ENCODE data around the gene SLC39A11. TPM values are rescaled to one million over a fixed set of nuclear protein-coding genes. Genes with fewer than 3 reads are reported as not detected.

Gene SLC39A11
- total and polyA plus RNA-seq, 4 donors: 18.9 to 44.9 (median 28.2) TPM

GRCh38 chr17:72677714-72678390 lies 414.6 kb downstream of the SLC39A11 start:
- Histone ChIP-seq H3K36me3 (ENCODE audit: control insufficient read depth in 4 of 4, insufficient read depth in 3 of 4, low read depth in 1 of 4, low read length in 3 of 4) (no peaks in the 10 kb centered on the region), H3K27ac (ENCODE audit: low read depth in 1 of 2, low read length in 2 of 2) (no peak overlapping the region), H3K27me3 (ENCODE audit: control insufficient read depth in 4 of 4, insufficient read depth in 4 of 4, low read length in 3 of 4) (no peaks in the 10 kb centered on the region), H3K9ac (ENCODE audit: low read depth in 1 of 2, low read length in 2 of 2) (no peak overlapping the region), H3K4me3 (ENCODE audit: low read depth in 1 of 3, low read length in 3 of 3) (no peak overlapping the region), H3K4me1 (ENCODE audit: control insufficient read depth in 4 of 4, insufficient read depth in 4 of 4, low read length in 3 of 4) (no peaks in the 10 kb centered on the region), H3K9me3 (ENCODE audit: control insufficient read depth in 4 of 4, low read length in 3 of 4) (no peaks in the 10 kb centered on the region)
- TF ChIP-seq FOXA2 (IDR thresholded peaks at IDR 0.05) (no peak), CTCF (IDR thresholded peaks at IDR 0.05; ENCODE audit: low read depth, low read length, missing input control) (no peak), EGR1 (IDR thresholded peaks at IDR 0.05; ENCODE audit: low read depth in 2 of 2) (no peak), FOXA1 (IDR thresholded peaks at IDR 0.05) (no peak), YY1 (IDR thresholded peaks at IDR 0.05) (no peak), RXRA (IDR thresholded peaks at IDR 0.05) (no peak), ZBTB33 (IDR thresholded peaks at IDR 0.05) (no peak), HNF4G (IDR thresholded peaks at IDR 0.05) (no peak), GABPA (IDR thresholded peaks at IDR 0.05 in 1 of 2, conservative IDR thresholded peaks at IDR 0.05 in 1 of 2) (no peak), TAF1 (conservative IDR thresholded peaks at IDR 0.05) (no peak), NR2F2 (IDR thresholded peaks at IDR 0.05) (no peak), MAX (IDR thresholded peaks at IDR 0.05) (no peak), SP1 (IDR thresholded peaks at IDR 0.05) (no peak), HNF4A (conservative IDR thresholded peaks at IDR 0.05) (no peak), JUND (IDR thresholded peaks at IDR 0.05) (no peak), ATF3 (IDR thresholded peaks at IDR 0.05) (no peak), RAD21 (IDR thresholded peaks at IDR 0.05) (no peak)
- no peak for DNase-seq (ENCODE audit: low spot score)
- 91% methylated on average over 12 of the region's 12 CpGs for WGBS

- 96% methylated on average over 2 of the region's 2 CpGs for WGBS
- Histone ChIP-seq H3K4me1 (ENCODE audit: control insufficient read depth in 4 of 4, insufficient read depth in 4 of 4, low read length in 3 of 4) (no peaks in the 10 kb centered on the region), H3K36me3 (ENCODE audit: control insufficient read depth in 4 of 4, insufficient read depth in 3 of 4, low read depth in 1 of 4, low read length in 3 of 4) (no peaks in the 10 kb centered on the region)
- TF ChIP-seq MAX (IDR thresholded peaks at IDR 0.05): no peak
- no peak for TF ChIP-seq JUND (IDR thresholded peaks at IDR 0.05)
- no peak for TF ChIP-seq YY1 (IDR thresholded peaks at IDR 0.05)
- no peak for TF ChIP-seq SP1 (IDR thresholded peaks at IDR 0.05)
- TF ChIP-seq HNF4A (conservative IDR thresholded peaks at IDR 0.05): no peak
- TF ChIP-seq ATF3 (IDR thresholded peaks at IDR 0.05): no peak
- TF ChIP-seq RXRA (IDR thresholded peaks at IDR 0.05): no peak
- no peak for TF ChIP-seq CTCF (IDR thresholded peaks at IDR 0.05; ENCODE audit: low read depth, low read length, missing input control)
- no peak for TF ChIP-seq RAD21 (IDR thresholded peaks at IDR 0.05)
- TF ChIP-seq REST (IDR thresholded peaks at IDR 0.05): no peak
- no peak for TF ChIP-seq NR2F2 (IDR thresholded peaks at IDR 0.05)
- no peak for TF ChIP-seq EGR1 (IDR thresholded peaks at IDR 0.05; ENCODE audit: low read depth in 2 of 2)
- no peak for TF ChIP-seq HNF4G (IDR thresholded peaks at IDR 0.05)
- no peak for TF ChIP-seq FOXA1 (IDR thresholded peaks at IDR 0.05)
- no peak for TF ChIP-seq TAF1 (conservative IDR thresholded peaks at IDR 0.05)
- TF ChIP-seq FOXA2 (IDR thresholded peaks at IDR 0.05): no peak
- no peak for TF ChIP-seq GABPA (IDR thresholded peaks at IDR 0.05 in 1 of 2, conservative IDR thresholded peaks at IDR 0.05 in 1 of 2)
Observed at GRCh38 chr17:72677108-72677507, 415.4 kb downstream of the SLC39A11 start.

More at GRCh38 chr17:72677108-72677507, 415.4 kb downstream of the SLC39A11 start:
- Histone ChIP-seq H3K27me3 (ENCODE audit: control insufficient read depth in 4 of 4, insufficient read depth in 4 of 4, low read length in 3 of 4) (no peaks in the 10 kb centered on the region), H3K9ac (ENCODE audit: low read depth in 1 of 2, low read length in 2 of 2) (no peak overlapping the region), H3K27ac (ENCODE audit: low read depth in 1 of 2, low read length in 2 of 2) (no peak overlapping the region), H3K9me3 (ENCODE audit: control insufficient read depth in 4 of 4, low read length in 3 of 4) (no peaks in the 10 kb centered on the region), H3K4me3 (ENCODE audit: low read depth in 1 of 3, low read length in 3 of 3) (no peak overlapping the region)
- no peak for DNase-seq (ENCODE audit: low spot score)
